PFSK-1 (cell line): ENCODE measurements around the gene PRKD1.

Experiments used
- FOXP2 ChIP-seq: optimal IDR thresholded peaks from 2 replicates; pipeline ENCODE3; 2011; ENCODE audit warnings: borderline replicate concordance, control low read depth, inconsistent platforms; ENCODE audit not compliant: insufficient read depth; ENCODE audit errors: extremely low read length, extremely low read depth
- POLR2AphosphoS5 ChIP-seq: IDR thresholded peaks from 2 replicates; pipeline ENCODE4 v1.6.1; 2012; ENCODE audit warnings: low read depth, mild to moderate bottlenecking, control low read depth, low read length, moderate library complexity
- REST ChIP-seq, 2 experiments: IDR thresholded peaks; 2 replicates each; pipeline versions ENCODE4 v1.6.1 to v1.8.0; 2011 to 2012; ENCODE audit warnings: low read depth in 2 of 2, low read length in 2 of 2, control low read depth in 1 of 2, inconsistent platforms in 1 of 2, mild to moderate bottlenecking in 1 of 2, moderate library complexity in 1 of 2; ENCODE audit not compliant: insufficient read depth in 1 of 2
- SIN3A ChIP-seq: IDR thresholded peaks from 2 replicates; pipeline ENCODE4 v1.6.1; 2012; ENCODE audit warnings: mild to moderate bottlenecking, low read length, moderate library complexity, borderline replicate concordance; ENCODE audit not compliant: insufficient read depth
- TAF1 ChIP-seq: IDR thresholded peaks from 2 replicates; pipeline ENCODE4 v1.6.1; 2012; ENCODE audit warnings: low read length, control low read depth, borderline replicate concordance; ENCODE audit not compliant: insufficient read depth

The PRKD1 gene

GRCh38 chr14:29653303-29653702 is 274.3 kb downstream of the PRKD1 start:
- TF ChIP-seq REST (IDR thresholded peaks at IDR 0.05; ENCODE audit: insufficient read depth in 1 of 2, low read depth in 2 of 2, low read length in 2 of 2) (no peak), SIN3A (no peak), POLR2AphosphoS5 (no peak), TAF1 (no peak), FOXP2 (no peak)

- TF ChIP-seq TAF1 = no peak
- no peak for TF ChIP-seq REST (IDR thresholded peaks at IDR 0.05; ENCODE audit: insufficient read depth in 1 of 2, low read depth in 2 of 2, low read length in 2 of 2)
- no peak for TF ChIP-seq SIN3A
- no peak for TF ChIP-seq POLR2AphosphoS5
- no peak for TF ChIP-seq FOXP2
Measured at GRCh38 chr14:29652571-29652970, 275.1 kb downstream of the PRKD1 start.

GRCh38 chr14:29650554-29651269 is 276.9 kb downstream of the PRKD1 start:
- no peak for TF ChIP-seq POLR2AphosphoS5
- TF ChIP-seq SIN3A = no peak
- TF ChIP-seq FOXP2 = no peak

GRCh38 chr14:29649170-29649569 is 278.5 kb downstream of the PRKD1 start:
- TF ChIP-seq POLR2AphosphoS5 (no peak), TAF1 (no peak), SIN3A (no peak), FOXP2 (no peak), REST (IDR thresholded peaks at IDR 0.05; ENCODE audit: insufficient read depth in 1 of 2, low read depth in 2 of 2, low read length in 2 of 2) (no peak)

- no peak for TF ChIP-seq SIN3A
- no peak for TF ChIP-seq REST (IDR thresholded peaks at IDR 0.05; ENCODE audit: insufficient read depth in 1 of 2, low read depth in 2 of 2, low read length in 2 of 2)
- no peak for TF ChIP-seq FOXP2
- TF ChIP-seq POLR2AphosphoS5 = no peak
- TF ChIP-seq TAF1 = no peak
Measured at GRCh38 chr14:29648045-29648444, 279.6 kb downstream of the PRKD1 start.
